MM.1S (cell line): ENCODE results near the gene LITAFD.
A peak's percentile ranks its signal among the peaks of the same experiment; 100 is the strongest.
"Not testable (repeated sequence)": the region's sequence is repeated elsewhere in the genome, so short reads cannot be mapped to it uniquely, and the experiment has no call there.

ENCODE experiments used
- DNase-seq: peaks from one replicate; pipeline ENCODE4 v3.0.0-alpha.2; 2015
- H2AFZ ChIP-seq: fragments of 300-600 bp; sonication (generic); 2 replicates; pipeline ENCODE4 v1.6.0; 2016; ENCODE audit warnings: antibody characterized with exemption, low read length
- H3F3A ChIP-seq: fragments of 300-600 bp; sonication (generic); 2 replicates; pipeline ENCODE4 v1.6.1; 2016; ENCODE audit warnings: mild to moderate bottlenecking, antibody characterized with exemption, low read length, moderate library complexity, mixed read lengths; ENCODE audit not compliant: insufficient read depth
- H3K27ac ChIP-seq: fragments of 300-600 bp; sonication (generic); 2 replicates; pipeline ENCODE4 v1.5.1; 2016; ENCODE audit warnings: mild to moderate bottlenecking, low read length
- H3K27me3 ChIP-seq: fragments of 300-600 bp; sonication (generic); replicated peaks from 2 replicates; pipeline ENCODE4 v1.6.0; 2016; ENCODE audit warnings: low read length; ENCODE audit not compliant: insufficient read depth
- H3K36me3 ChIP-seq: fragments of 300-600 bp; sonication (generic); replicated peaks from 2 replicates; pipeline ENCODE4 v1.6.1; 2016; ENCODE audit warnings: mild to moderate bottlenecking, low read length, mixed read lengths; ENCODE audit not compliant: insufficient read depth
- H3K4me1 ChIP-seq: fragments of 300-600 bp; sonication (generic); 2 replicates; pipeline ENCODE4 v1.6.1; 2016; ENCODE audit warnings: low read length, mixed read lengths
- H3K4me2 ChIP-seq: fragments of 300-600 bp; sonication (generic); 2 replicates; pipeline ENCODE4 v1.6.0; 2016; ENCODE audit warnings: low read depth, low read length
- H3K4me3 ChIP-seq: fragments of 300-600 bp; sonication (generic); 2 replicates; pipeline ENCODE4 v1.5.1; 2016; ENCODE audit warnings: low read length, mixed read lengths
- H3K79me2 ChIP-seq: fragments of 300-600 bp; sonication (generic); 2 replicates; pipeline ENCODE4 v1.6.1; 2016; ENCODE audit warnings: mixed run types, low read length, mixed read lengths
- H3K9ac ChIP-seq: fragments of 300-600 bp; sonication (generic); 2 replicates; pipeline ENCODE4 v1.6.1; 2016; ENCODE audit warnings: low read length, mixed read lengths
- H3K9me2 ChIP-seq: fragments of 300-600 bp; sonication (generic); replicated peaks from 2 replicates; pipeline ENCODE4 v1.6.1; 2016; ENCODE audit warnings: mild to moderate bottlenecking, low read length, mixed read lengths; ENCODE audit not compliant: insufficient read depth
- H3K9me3 ChIP-seq: fragments of 300-600 bp; sonication (generic); replicated peaks from 2 replicates; pipeline ENCODE4 v1.6.1; 2016; ENCODE audit warnings: mild to moderate bottlenecking, low read length, mixed read lengths; ENCODE audit not compliant: insufficient read depth
- H4K20me1 ChIP-seq: fragments of 300-600 bp; sonication (generic); 2 replicates; pipeline ENCODE4 v1.6.1; 2016; ENCODE audit warnings: mild to moderate bottlenecking, low read length, moderate library complexity, mixed read lengths; ENCODE audit not compliant: insufficient read depth
- CTCF ChIP-seq: fragments of 300-600 bp; sonication (generic); IDR thresholded peaks from 2 replicates; pipeline ENCODE4 v1.5.1; 2016; ENCODE audit warnings: antibody characterized with exemption, low read length, mixed read lengths
- EZH2 ChIP-seq: fragments of 300-600 bp; sonication (generic); optimal IDR thresholded peaks from 2 replicates; pipeline ENCODE3; 2017; ENCODE audit warnings: low read depth, mild to moderate bottlenecking, antibody characterized with exemption, low read length, mixed read lengths
- EZH2phosphoT487 ChIP-seq: fragments of 300-600 bp; sonication (generic); IDR thresholded peaks from 2 replicates; pipeline ENCODE4 v1.6.1; 2018; ENCODE audit warnings: antibody characterized with exemption, low read length

The LITAFD gene

GRCh38 chr16:8869212-8869987 is 12.8 kb upstream of the LITAFD start:
- TF ChIP-seq CTCF (no peak), EZH2 (no peak), EZH2phosphoT487 (no peak)

DNA sequence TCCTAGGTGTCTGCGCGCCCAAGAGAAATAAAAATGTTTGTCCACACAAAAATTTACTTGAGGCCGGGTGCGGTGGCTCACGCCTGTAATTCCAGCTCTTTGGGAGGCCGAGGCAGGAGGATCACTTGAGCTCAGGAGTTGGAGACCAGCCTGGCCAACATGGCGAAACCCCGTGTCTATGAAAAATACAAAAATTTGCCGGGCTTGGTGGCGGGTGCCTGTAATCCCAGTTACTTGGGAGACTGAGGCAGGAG is 12.2 kb upstream of the LITAFD start:
- H3K9me2 ChIP-seq, H3K4me1 ChIP-seq, H3K4me3 ChIP-seq, H3K9ac ChIP-seq, H2AFZ ChIP-seq, H3K36me3 ChIP-seq, H3K9me3 ChIP-seq, H3F3A ChIP-seq, H3K27me3 ChIP-seq, DNase-seq, H4K20me1 ChIP-seq, H3K27ac ChIP-seq: not testable (repeated sequence)
- H3K4me2 ChIP-seq, result peak overlapping the region; percentile 64; the same call in 1 of the 2 replicates
- H3K79me2 ChIP-seq, result peaks cover 33% of the 10 kb centered on the region

More at GRCh38 chr16:8869212-8869987, 12.8 kb upstream of the LITAFD start:
- H4K20me1 ChIP-seq, result no peaks in the 10 kb centered on the region
- no peaks in the 10 kb centered on the region for H3K27me3 ChIP-seq
- no peak overlapping the region for H3K27ac ChIP-seq
- no peaks in the 10 kb centered on the region for H3K36me3 ChIP-seq
- H3K4me3 ChIP-seq, result peak overlapping the region; percentile 60
- H2AFZ ChIP-seq, result peak overlapping the region; percentile 89
- no peaks in the 10 kb centered on the region for H3K9me2 ChIP-seq
- no peaks in the 10 kb centered on the region; the same call in 1 of the 2 replicates for H3K4me1 ChIP-seq
- H3K9ac ChIP-seq, result peak overlapping the region; percentile 52
- no peaks in the 10 kb centered on the region for H3K9me3 ChIP-seq
- DNase-seq, result no peak
- peaks cover 38% of the 10 kb centered on the region for H3K79me2 ChIP-seq
- peaks cover 7% of the 10 kb centered on the region; the same call in 1 of the 2 replicates for H3F3A ChIP-seq
- peak overlapping the region; percentile 64 for H3K4me2 ChIP-seq

GRCh38 chr16:8872071-8872470 is 10.1 kb upstream of the LITAFD start:
- Histone ChIP-seq H3K36me3 (no peaks in the 10 kb centered on the region), H3K79me2 (peaks cover 12% of the 10 kb centered on the region), H2AFZ (no peak overlapping the region), H3K4me3 (no peak overlapping the region), H3F3A (peaks cover 7% of the 10 kb centered on the region; the same call in 1 of the 2 replicates), H3K9me2 (no peaks in the 10 kb centered on the region), H3K9ac (no peak overlapping the region), H3K27ac (no peak overlapping the region), H3K4me1 (no peaks in the 10 kb centered on the region; the same call in 1 of the 2 replicates), H3K4me2 (no peak overlapping the region), H3K27me3 (no peaks in the 10 kb centered on the region), H4K20me1 (no peaks in the 10 kb centered on the region), H3K9me3 (no peaks in the 10 kb centered on the region)
- TF ChIP-seq EZH2phosphoT487 (no peak), EZH2 (no peak), CTCF (no peak)
- no peak for DNase-seq
